ENCODE data around the gene POLR2E. TPM values are rescaled to one million over a fixed set of nuclear protein-coding genes. Genes with fewer than 3 reads are reported as not detected.

The POLR2E gene
- total RNA-seq, 1 experiment from 2014 or later: 279 TPM

- no peak for ATAC-seq
- no peak for DNase-seq (ENCODE audit: low read depth, low spot score)
- no peak overlapping the region for H3K27ac ChIP-seq (ENCODE audit: low read length)
- BruUV-seq (replicated peaks): no TSS peak
- TF ChIP-seq TCF7L2 (IDR thresholded peaks at IDR 0.05; ENCODE audit: low read depth, low read length) (no peak), POLR2AphosphoS5 (IDR thresholded peaks at IDR 0.05; ENCODE audit: low read depth, low read length) (no peak), CTCF (IDR thresholded peaks at IDR 0.05) (no peak), REST (IDR thresholded peaks at IDR 0.05; ENCODE audit: insufficient read depth in 1 of 2, low read depth in 2 of 2, low read length in 1 of 2) (no peak)
- POLR2A ChIA-PET: no interaction called here
- in situ Hi-C loops (cut with HindIII; ENCODE audit: low pct_unique_long_range_greater_than_20kb, low sequenced_read_pairs) (no loop called here), intact Hi-C loops (cut with micrococcal nuclease; ENCODE audit: unreplicated experiment) (no loop called here)
- no peak overlapping the region for H3K4me3 ChIP-seq (ENCODE audit: low read depth in 2 of 2, low read length in 2 of 2)
- H3K36me3 ChIP-seq (ENCODE audit: control insufficient read depth, insufficient read depth, low read length): no peaks in the 10 kb centered on the region
- CTCF ChIA-PET: interaction anchor here (0.6 kb wide), 1 partner anchor 571 kb away, joined by 9 read pairs; no protein-coding TSS in a partner anchor
- H3K9me3 ChIP-seq (ENCODE audit: control insufficient read depth, insufficient read depth, low read depth, low read length): no peaks in the 10 kb centered on the region
- no peaks in the 10 kb centered on the region for H3K27me3 ChIP-seq (ENCODE audit: control insufficient read depth, insufficient read depth, low read length)
- H3K4me1 ChIP-seq (ENCODE audit: control insufficient read depth, insufficient read depth, low read length): peaks cover 8% of the 10 kb centered on the region
Observed at GRCh38 chr19:1072371-1073015, 22.7 kb downstream of the POLR2E start.

GRCh38 chr19:1070931-1071791 lies 24.0 kb downstream of the POLR2E start:
- Histone ChIP-seq H3K27ac (ENCODE audit: low read length) (no peak overlapping the region), H3K4me1 (ENCODE audit: control insufficient read depth, insufficient read depth, low read length) (peaks cover 9% of the 10 kb centered on the region), H3K9me3 (ENCODE audit: control insufficient read depth, insufficient read depth, low read depth, low read length) (no peaks in the 10 kb centered on the region), H3K27me3 (ENCODE audit: control insufficient read depth, insufficient read depth, low read length) (no peaks in the 10 kb centered on the region), H3K36me3 (ENCODE audit: control insufficient read depth, insufficient read depth, low read length) (no peaks in the 10 kb centered on the region; the same call in 1 of the 2 replicates), H3K4me3 (ENCODE audit: low read depth in 2 of 2, low read length in 2 of 2) (no peak overlapping the region)
- no peak for ATAC-seq
- TF ChIP-seq CTCF (IDR thresholded peaks at IDR 0.05): no peak
- no peak for TF ChIP-seq POLR2AphosphoS5 (IDR thresholded peaks at IDR 0.05; ENCODE audit: low read depth, low read length)
- no peak for TF ChIP-seq TCF7L2 (IDR thresholded peaks at IDR 0.05; ENCODE audit: low read depth, low read length)
- no peak for TF ChIP-seq SIN3A (IDR thresholded peaks at IDR 0.05; ENCODE audit: borderline replicate concordance, insufficient read depth, low read depth, low read length)
- TF ChIP-seq REST (IDR thresholded peaks at IDR 0.05; ENCODE audit: insufficient read depth in 1 of 2, low read depth in 2 of 2, low read length in 1 of 2): no peak
- in situ Hi-C loops (cut with HindIII; ENCODE audit: low pct_unique_long_range_greater_than_20kb, low sequenced_read_pairs): no loop called here
- ChIA-PET CTCF (no interaction called here), POLR2A (no interaction called here)
- no TSS peak for BruUV-seq (replicated peaks)
- DNase-seq (ENCODE audit: low read depth, low spot score): no peak
- intact Hi-C loops (cut with micrococcal nuclease; ENCODE audit: unreplicated experiment): no loop called here

Data from Panc1 (cell line).